Progenitor cell of endocrine pancreas (in vitro differentiated cells): ENCODE data around the gene SERINC5. TPM values are rescaled to one million over a fixed set of nuclear protein-coding genes. Genes with fewer than 3 reads are reported as not detected.

Experiments used
- DNase-seq: peaks from one replicate; pipeline ENCODE4 v3.0.0; 2021; ENCODE audit warnings: low spot score; ENCODE audit not compliant: unreplicated experiment
- H3K27ac Mint-ChIP-seq: 2 replicates; pipeline ENCODE4 v1.8.0; 2021; ENCODE audit warnings: mild to moderate bottlenecking, moderate library complexity, mixed read lengths
- H3K27me3 Mint-ChIP-seq: 2 replicates; pipeline ENCODE4 v1.8.0; 2021; ENCODE audit warnings: mixed read lengths
- H3K36me3 Mint-ChIP-seq: 2 replicates; pipeline ENCODE4 v1.8.0; 2022; ENCODE audit warnings: mixed read lengths; ENCODE audit not compliant: insufficient read depth
- H3K4me1 Mint-ChIP-seq: 2 replicates; pipeline ENCODE4 v1.8.0; 2021; ENCODE audit warnings: low read depth, mixed read lengths
- H3K4me3 Mint-ChIP-seq: 2 replicates; pipeline ENCODE4 v1.8.0; 2021; ENCODE audit warnings: low read depth, mild to moderate bottlenecking, moderate library complexity, mixed read lengths
- H3K9me3 Mint-ChIP-seq: 2 replicates; pipeline ENCODE4 v1.8.0; 2021; ENCODE audit warnings: low read depth, mixed read lengths
- total RNA-seq: library from RNA; stranded (reverse); gene quantifications from 2 replicates; pipeline ENCODE4 v1.2.1, GENCODE V29; 2021
- TF ChIP-seq, protein P1 (sequence below): fragments of 200-600 bp; sonication (generic); IDR thresholded peaks from one replicate; pipeline ENCODE4 v1.5.0; 2021; ENCODE audit warnings: antibody characterized with exemption, mild to moderate bottlenecking; ENCODE audit not compliant: unreplicated experiment

Gene SERINC5
- total RNA-seq, 1 donor from 2014 or later = 198 TPM

DNA sequence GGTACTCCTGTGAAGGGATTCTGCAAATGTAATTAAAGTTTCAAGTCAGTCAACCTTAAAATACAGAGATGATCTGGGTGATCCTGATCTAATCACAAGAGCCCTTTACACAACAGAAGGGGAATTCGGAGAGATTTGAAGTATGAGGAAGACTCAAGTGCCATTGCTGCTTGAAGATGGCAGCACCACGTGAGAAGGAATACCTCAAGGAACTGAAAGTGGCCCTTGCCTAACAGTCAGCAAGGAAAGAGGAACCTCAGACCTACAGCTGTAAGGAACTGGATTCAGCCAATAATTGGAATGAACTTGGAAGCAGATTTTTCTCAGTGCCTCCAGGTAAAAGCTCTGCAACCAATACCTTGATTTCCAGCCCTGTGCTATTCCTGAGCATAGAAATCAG, 133.3 kb downstream of the SERINC5 start:
- Mint-ChIP-seq H3K27me3 (no peaks in the 10 kb centered on the region), H3K9me3 (peaks cover 8% of the 10 kb centered on the region), H3K4me3 (no peak overlapping the region), H3K36me3 (peaks cover 20% of the 10 kb centered on the region), H3K4me1 (no peaks in the 10 kb centered on the region), H3K27ac (no peak overlapping the region)
- TF ChIP-seq, protein P1, sequence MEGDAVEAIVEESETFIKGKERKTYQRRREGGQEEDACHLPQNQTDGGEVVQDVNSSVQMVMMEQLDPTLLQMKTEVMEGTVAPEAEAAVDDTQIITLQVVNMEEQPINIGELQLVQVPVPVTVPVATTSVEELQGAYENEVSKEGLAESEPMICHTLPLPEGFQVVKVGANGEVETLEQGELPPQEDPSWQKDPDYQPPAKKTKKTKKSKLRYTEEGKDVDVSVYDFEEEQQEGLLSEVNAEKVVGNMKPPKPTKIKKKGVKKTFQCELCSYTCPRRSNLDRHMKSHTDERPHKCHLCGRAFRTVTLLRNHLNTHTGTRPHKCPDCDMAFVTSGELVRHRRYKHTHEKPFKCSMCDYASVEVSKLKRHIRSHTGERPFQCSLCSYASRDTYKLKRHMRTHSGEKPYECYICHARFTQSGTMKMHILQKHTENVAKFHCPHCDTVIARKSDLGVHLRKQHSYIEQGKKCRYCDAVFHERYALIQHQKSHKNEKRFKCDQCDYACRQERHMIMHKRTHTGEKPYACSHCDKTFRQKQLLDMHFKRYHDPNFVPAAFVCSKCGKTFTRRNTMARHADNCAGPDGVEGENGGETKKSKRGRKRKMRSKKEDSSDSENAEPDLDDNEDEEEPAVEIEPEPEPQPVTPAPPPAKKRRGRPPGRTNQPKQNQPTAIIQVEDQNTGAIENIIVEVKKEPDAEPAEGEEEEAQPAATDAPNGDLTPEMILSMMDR = no peak
- no peak for DNase-seq

DNA sequence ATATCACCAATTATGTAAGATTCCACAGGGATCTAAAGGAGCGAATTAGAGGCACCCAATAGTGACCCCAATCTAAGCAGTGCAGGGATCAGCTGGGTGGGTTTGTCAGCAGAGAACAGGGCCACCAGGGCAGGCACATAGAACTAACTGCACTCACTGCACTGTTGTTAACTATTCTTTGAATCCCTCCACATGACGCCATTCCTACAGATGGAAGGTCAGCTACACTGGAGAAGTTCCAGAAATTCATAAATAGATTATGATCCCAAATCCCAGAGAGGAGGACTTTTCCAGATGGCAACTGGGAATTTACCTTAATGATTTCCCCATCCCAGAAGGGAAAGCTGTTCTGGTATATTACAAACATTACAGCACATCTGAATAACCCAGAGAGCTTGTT, 136.5 kb downstream of the SERINC5 start:
- peaks cover 17% of the 10 kb centered on the region for H3K36me3 Mint-ChIP-seq
- DNase-seq = no peak
- peaks cover 13% of the 10 kb centered on the region for H3K4me1 Mint-ChIP-seq
- TF ChIP-seq, protein P1 = no peak
- H3K4me3 Mint-ChIP-seq = no peak overlapping the region
- H3K9me3 Mint-ChIP-seq = peaks cover 3% of the 10 kb centered on the region
- no peaks in the 10 kb centered on the region for H3K27me3 Mint-ChIP-seq
- H3K27ac Mint-ChIP-seq = no peak overlapping the region

DNA sequence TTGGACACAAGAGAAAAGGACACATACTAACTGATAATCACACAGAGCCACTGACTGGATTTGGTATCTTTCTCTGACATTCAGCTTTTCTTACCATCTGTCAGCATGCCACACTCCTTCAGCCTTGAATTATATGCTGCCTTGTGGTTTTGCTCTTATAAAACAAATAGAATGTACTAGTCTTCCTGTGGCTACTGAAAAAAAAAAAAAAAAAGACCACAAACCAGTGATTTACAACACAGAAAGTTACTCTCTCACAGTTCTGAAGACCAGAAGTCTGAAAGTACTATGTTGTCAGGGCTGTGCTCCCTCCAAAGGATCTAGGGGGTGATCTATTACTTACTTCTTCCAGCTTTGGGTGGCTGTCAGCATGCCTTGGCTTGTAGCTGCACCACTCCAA, 138.4 kb downstream of the SERINC5 start:
- Mint-ChIP-seq H3K36me3 (peaks cover 24% of the 10 kb centered on the region), H3K27ac (no peak overlapping the region), H3K27me3 (no peaks in the 10 kb centered on the region), H3K4me3 (no peak overlapping the region), H3K9me3 (peaks cover 12% of the 10 kb centered on the region), H3K4me1 (peaks cover 22% of the 10 kb centered on the region)
- TF ChIP-seq, protein P1 = no peak
- no peak for DNase-seq

DNA sequence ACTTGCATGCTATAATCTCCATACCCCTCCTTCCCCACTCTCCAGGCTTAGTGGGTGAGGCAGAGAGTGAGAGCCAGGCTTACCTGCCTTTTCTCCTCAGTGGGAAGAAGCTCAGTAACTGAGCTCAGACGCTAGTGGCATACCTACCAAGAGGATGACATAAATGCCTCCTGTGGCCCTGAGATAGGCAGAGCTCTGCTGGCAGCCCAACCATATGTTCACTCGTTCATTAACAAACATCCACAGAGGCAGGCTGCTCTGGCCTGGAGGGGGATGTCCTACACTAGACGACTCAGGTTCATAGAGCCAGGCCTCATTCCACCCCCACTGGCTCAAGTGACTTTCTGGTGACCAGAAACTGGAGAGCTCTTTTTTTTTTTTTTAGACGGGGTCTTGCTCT, 139.4 kb downstream of the SERINC5 start:
- Mint-ChIP-seq H3K36me3 (peaks cover 24% of the 10 kb centered on the region), H3K4me3 (no peak overlapping the region), H3K27ac (peak overlapping the region; percentile 80), H3K27me3 (no peaks in the 10 kb centered on the region), H3K4me1 (peaks cover 32% of the 10 kb centered on the region), H3K9me3 (peaks cover 12% of the 10 kb centered on the region)
- no peak for DNase-seq
- TF ChIP-seq, protein P1 = no peak

DNA sequence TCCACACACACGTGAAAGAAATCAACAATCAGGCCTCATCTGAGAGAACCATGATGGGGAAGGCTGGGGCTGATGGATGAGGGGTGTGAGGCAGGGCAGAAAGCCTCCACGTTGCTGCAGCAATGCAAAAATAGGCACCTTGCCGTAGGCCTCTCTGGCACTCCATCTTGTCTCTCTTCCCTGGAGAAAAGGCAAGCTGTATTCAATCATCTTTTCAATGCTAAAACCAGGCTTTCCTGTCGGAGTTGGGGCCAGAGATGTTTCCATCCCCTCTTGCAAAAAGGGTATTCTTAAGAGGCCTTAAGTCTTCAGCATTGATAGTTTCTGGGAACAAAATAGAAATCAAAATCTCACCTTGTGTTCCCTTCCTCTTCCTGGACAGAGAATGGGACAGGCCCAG, 139.8 kb downstream of the SERINC5 start:
- TF ChIP-seq, protein P1 = no peak
- H3K27ac Mint-ChIP-seq = peak overlapping the region; percentile 80
- DNase-seq = no peak
- no peak overlapping the region for H3K4me3 Mint-ChIP-seq
- peaks cover 24% of the 10 kb centered on the region for H3K36me3 Mint-ChIP-seq
- H3K9me3 Mint-ChIP-seq = peaks cover 12% of the 10 kb centered on the region
- H3K4me1 Mint-ChIP-seq = peaks cover 36% of the 10 kb centered on the region
- no peaks in the 10 kb centered on the region for H3K27me3 Mint-ChIP-seq
